ENCODE measurements around the gene NUP98. TPM values are rescaled to one million over a fixed set of nuclear protein-coding genes. Genes with fewer than 3 reads are reported as not detected.

NUP98 gene
- total RNA-seq, 1 donor from 2014 or later, result 80.5 TPM

DNA sequence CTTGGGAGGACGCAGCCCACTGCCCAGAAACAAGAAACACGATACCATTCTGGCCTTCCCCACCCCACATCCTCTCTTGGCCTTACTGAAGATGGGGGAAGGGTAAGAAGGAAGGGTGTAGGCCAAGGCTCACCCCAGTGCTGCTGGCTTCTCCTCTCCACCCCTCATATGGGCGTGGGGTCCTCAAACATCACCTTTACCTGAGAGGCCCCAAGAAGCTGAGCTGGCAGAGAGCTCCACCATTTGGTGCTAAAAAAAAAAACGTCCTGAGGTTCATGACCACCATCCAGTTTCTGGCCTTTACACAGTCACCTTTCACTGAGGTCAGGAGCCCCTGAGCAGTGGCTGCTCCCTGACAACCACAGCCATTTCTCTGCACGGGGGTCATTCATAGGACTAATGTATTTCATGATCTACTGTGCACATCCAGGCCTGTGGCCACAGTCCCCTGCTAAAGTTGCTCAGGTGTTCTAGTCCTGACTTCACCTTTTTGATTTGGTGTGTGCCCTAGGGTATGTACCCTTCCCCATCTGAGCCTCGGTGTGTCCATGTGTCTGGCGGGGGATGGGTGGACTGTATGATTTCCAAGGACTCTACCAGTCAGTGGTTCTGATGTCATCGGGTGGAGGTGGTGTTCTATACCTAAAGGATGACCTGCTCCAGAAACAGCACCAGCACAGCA, 28.3 kb upstream of the NUP98 start:
- Histone ChIP-seq H3K4me3 (no peak overlapping the region), H3K9me3 (no peaks in the 10 kb centered on the region), H3K27me3 (no peaks in the 10 kb centered on the region), H3K36me3 (peaks cover 37% of the 10 kb centered on the region), H3K4me1 (peaks cover 7% of the 10 kb centered on the region), H3K27ac (no peak overlapping the region)
- TF ChIP-seq, protein P1, sequence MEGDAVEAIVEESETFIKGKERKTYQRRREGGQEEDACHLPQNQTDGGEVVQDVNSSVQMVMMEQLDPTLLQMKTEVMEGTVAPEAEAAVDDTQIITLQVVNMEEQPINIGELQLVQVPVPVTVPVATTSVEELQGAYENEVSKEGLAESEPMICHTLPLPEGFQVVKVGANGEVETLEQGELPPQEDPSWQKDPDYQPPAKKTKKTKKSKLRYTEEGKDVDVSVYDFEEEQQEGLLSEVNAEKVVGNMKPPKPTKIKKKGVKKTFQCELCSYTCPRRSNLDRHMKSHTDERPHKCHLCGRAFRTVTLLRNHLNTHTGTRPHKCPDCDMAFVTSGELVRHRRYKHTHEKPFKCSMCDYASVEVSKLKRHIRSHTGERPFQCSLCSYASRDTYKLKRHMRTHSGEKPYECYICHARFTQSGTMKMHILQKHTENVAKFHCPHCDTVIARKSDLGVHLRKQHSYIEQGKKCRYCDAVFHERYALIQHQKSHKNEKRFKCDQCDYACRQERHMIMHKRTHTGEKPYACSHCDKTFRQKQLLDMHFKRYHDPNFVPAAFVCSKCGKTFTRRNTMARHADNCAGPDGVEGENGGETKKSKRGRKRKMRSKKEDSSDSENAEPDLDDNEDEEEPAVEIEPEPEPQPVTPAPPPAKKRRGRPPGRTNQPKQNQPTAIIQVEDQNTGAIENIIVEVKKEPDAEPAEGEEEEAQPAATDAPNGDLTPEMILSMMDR (IDR thresholded peaks at IDR 0.05), result no peak
- no peak for DNase-seq
- intact Hi-C loops (cut with DNase I), result no loop called here
- ATAC-seq, result no peak

DNA sequence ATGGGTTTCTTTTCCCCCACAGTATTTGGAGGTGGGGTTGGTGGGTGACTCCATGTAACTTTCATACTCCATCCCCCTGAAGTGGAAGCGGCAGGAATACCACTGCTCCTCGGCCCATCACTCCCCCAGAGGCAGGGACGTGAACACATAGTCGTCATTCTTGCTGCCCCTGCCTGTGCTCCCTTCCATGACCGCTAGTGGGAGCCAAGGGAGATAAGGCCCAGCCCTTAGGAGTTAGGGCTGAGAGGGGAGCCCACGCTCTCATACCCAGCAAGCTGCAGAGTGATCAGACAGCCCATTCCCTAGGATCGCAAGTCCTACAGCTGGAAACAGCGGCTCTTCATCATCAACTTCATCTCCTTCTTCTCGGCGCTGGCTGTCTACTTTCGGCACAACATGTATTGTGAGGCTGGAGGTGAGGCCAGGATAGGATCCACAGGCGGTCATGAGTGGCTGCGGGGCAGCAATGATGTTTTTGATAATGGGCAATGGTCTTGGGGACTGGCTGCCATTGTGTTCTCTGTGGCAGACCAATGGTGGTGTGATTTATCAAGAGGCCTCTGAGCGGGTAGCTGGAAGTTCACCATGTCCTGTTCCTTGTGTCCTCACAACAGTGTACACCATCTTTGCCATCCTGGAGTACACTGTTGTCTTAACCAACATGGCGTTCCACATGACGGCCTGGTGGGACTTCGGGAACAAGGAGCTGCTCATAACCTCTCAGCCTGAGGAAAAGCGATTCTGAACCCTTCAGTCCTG, 27.5 kb upstream of the NUP98 start:
- TF ChIP-seq, protein P1 (IDR thresholded peaks at IDR 0.05), result peak; percentile 77
- DNase-seq (peak; percentile 81), ATAC-seq (peak; percentile 92)
- H3K27ac ChIP-seq, result no peak overlapping the region
- H3K4me1 ChIP-seq, result peaks cover 3% of the 10 kb centered on the region
- no peak overlapping the region for H3K4me3 ChIP-seq
- H3K27me3 ChIP-seq, result no peaks in the 10 kb centered on the region
- H3K36me3 ChIP-seq, result peaks cover 29% of the 10 kb centered on the region
- intact Hi-C loops (cut with DNase I), result no loop called here
- H3K9me3 ChIP-seq, result no peaks in the 10 kb centered on the region

DNA sequence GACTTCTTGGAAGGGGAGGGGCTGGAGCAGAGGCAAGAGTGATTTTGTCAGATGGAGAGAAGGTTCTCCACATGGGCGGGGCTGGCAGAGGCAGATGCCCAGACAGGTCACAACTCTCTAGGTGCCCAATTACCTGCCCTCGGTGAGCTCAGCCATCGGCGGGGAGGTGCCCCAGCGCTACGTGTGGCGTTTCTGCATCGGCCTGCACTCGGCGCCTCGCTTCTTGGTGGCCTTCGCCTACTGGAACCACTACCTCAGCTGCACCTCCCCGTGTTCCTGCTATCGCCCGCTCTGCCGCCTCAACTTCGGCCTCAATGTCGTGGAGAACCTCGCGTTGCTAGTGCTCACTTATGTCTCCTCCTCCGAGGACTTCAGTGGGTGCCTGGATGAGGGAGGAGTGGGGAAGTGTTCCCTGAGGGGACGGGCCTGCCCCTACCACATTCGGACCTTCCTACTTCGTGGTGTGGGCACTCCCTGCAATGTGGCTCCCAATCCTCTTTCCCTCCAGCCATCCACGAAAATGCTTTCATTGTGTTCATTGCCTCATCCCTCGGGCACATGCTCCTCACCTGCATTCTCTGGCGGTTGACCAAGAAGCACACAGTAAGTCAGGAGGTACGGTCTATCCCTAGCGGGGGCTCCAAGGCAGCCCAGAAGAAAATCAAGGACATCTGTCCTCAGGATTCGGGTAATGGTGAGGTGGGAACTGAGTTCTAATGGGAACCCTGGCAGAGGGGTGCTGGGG, 26.6 kb upstream of the NUP98 start:
- TF ChIP-seq, protein P1 (IDR thresholded peaks at IDR 0.05), result no peak

DNA sequence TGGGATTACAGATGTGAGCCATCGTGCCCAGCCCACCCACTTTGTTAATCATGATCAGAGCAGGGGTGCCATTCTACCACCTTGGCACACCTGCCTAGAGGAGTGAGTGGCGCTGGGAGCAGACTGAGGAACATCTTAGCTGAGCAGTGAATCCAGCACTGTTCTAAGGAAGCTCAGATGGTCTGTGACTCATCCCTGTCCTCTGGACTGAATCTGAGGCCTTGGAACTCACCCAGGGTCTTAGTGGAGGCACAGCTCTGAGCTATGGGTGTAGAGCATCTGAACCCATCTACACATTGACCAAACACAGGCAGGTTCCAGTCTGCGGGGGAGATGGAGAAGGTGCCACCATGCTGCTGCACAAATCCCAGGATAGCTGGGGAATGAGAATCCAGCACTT, 25.9 kb upstream of the NUP98 start:
- ATAC-seq, result no peak
- Histone ChIP-seq H3K4me1 (peaks cover 3% of the 10 kb centered on the region), H3K4me3 (no peak overlapping the region), H3K27me3 (no peaks in the 10 kb centered on the region), H3K36me3 (peaks cover 20% of the 10 kb centered on the region), H3K9me3 (no peaks in the 10 kb centered on the region), H3K27ac (no peak overlapping the region)
- no peak for DNase-seq
- intact Hi-C loops (cut with DNase I), result no loop called here
- TF ChIP-seq, protein P1 (IDR thresholded peaks at IDR 0.05), result no peak

More for the DNA sequence above, 26.6 kb upstream of the NUP98 start:
- Histone ChIP-seq H3K4me3 (no peak overlapping the region), H3K27me3 (no peaks in the 10 kb centered on the region), H3K4me1 (peaks cover 3% of the 10 kb centered on the region), H3K27ac (no peak overlapping the region), H3K36me3 (peaks cover 20% of the 10 kb centered on the region), H3K9me3 (no peaks in the 10 kb centered on the region)
- intact Hi-C loops (cut with DNase I), result no loop called here
- ATAC-seq (no peak), DNase-seq (no peak)

DNA sequence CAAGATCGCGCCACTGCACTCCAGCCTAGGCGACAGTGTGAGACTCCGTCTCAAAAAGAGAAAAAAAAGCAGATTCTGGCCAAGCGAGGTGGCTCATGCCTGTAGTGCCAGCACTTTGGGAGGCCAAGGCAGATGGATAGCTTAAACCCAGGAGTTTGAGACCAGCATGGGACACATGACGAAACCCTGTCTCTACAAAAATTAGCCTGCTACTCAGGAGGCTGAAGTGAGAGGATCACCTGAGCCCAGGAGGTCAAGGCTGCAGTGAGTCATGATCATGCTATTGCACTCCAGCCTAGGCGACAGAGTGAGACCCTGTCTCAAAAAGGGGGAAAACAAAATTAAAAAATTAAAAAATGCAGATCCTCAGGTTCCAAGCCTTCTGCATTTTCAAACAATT, 25.0 kb upstream of the NUP98 start:
- no peak for ATAC-seq
- Histone ChIP-seq H3K27me3 (no peaks in the 10 kb centered on the region), H3K4me1 (peaks cover 3% of the 10 kb centered on the region), H3K4me3 (no peak overlapping the region), H3K27ac (no peak overlapping the region), H3K9me3 (no peaks in the 10 kb centered on the region), H3K36me3 (peaks cover 11% of the 10 kb centered on the region)
- TF ChIP-seq, protein P1 (IDR thresholded peaks at IDR 0.05), result no peak
- no peak for DNase-seq
- intact Hi-C loops (cut with DNase I), result no loop called here
